Measurements from ENCODE around the gene GCLM. TPM values are rescaled to one million over a fixed set of nuclear protein-coding genes. Genes with fewer than 3 reads are reported as not detected.
A peak's percentile ranks its signal among the peaks of the same experiment; 100 is the strongest.
"Not testable (repeated sequence)": the region's sequence is repeated elsewhere in the genome, so short reads cannot be mapped to it uniquely, and the experiment has no call there.

GCLM gene, protein sequence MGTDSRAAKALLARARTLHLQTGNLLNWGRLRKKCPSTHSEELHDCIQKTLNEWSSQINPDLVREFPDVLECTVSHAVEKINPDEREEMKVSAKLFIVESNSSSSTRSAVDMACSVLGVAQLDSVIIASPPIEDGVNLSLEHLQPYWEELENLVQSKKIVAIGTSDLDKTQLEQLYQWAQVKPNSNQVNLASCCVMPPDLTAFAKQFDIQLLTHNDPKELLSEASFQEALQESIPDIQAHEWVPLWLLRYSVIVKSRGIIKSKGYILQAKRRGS
- 23.2 TPM for polyA plus RNA-seq (2012; ENCODE audit: insufficient read depth, insufficient read length)

DNA sequence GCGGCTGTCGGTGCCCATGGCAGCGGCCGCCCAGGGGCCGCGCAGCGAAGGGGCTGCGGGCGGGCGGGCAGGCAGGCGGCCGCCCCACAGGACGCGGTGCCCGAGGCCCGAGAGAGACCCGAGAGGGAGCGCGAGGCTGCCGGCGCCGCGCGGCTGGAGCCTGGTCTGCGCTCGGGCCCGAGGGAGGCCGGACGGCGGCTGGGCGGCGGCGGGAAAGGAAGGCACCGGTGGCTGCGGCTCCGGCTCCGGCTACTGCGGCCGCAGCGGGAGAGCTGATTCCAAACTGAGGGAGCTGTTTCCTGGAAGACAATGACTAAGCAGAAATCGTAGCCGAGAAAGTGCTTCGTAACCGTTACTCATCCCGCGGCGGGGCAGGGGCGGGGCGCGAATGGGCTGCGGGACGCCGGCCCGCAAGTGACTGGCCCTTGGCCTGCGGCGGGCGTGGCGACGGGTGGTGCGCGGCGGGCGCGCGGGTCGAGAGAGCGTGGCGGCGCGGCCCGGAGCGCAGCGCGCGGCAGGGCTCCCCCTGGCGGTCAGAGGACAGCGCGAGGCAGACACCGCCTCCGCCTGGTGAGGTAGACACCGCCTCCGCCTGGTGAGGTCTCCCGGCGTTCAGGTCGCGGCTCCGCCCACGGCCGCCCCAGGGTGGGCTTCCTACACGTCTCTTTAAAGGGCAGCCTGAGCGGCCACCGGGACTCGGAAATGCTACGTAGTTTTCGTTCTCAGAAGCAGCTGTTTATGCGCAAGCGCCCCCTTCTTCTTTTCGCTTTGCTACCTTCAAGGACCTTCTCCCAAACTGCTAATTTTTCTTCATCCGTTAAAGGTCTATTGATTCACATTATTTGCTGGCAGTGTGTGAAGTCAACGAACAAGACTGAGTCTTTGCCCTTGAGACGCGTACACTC is at the start of gene GCLM:
TSS of gene GCLM (minus strand) at position 285 of the 905 bp plus-strand sequence. CDS start at position 18, 267 bp downstream.
- H3K4me3 ChIP-seq (ENCODE audit: low read length), result peak within 1 kb of the TSS; percentile 75
- DNase-seq (ENCODE audit: low read depth, low spot score), result peak; percentile 87

DNA sequence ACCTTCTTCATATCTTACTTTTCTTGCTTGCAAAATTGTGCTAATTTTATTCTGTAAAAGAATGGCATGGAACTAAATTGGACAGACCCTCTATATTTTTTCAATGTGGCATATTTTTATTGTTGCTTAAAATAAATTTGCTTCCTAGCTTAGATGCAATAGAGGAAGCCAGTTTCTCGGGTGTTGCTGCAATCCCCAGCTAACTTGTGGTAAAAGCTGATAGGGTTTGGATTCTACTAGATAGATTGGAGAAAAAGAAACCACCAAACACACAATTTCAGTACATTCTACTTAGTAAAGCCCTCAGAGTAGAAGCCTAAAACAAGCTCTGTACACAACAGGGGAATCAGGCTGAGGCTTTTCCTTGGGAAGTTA is 49.5 kb upstream of the GCLM start:
- H3K4me3 ChIP-seq (ENCODE audit: low read length), result no peak overlapping the region
- no peak for DNase-seq (ENCODE audit: low read depth, low spot score)

- DNase-seq (ENCODE audit: low read depth, low spot score), result no peak
- H3K4me3 ChIP-seq (ENCODE audit: low read length), result no peak overlapping the region
Measured at GRCh38 chr1:93958032-93958725, 48.9 kb upstream of the GCLM start.

DNA sequence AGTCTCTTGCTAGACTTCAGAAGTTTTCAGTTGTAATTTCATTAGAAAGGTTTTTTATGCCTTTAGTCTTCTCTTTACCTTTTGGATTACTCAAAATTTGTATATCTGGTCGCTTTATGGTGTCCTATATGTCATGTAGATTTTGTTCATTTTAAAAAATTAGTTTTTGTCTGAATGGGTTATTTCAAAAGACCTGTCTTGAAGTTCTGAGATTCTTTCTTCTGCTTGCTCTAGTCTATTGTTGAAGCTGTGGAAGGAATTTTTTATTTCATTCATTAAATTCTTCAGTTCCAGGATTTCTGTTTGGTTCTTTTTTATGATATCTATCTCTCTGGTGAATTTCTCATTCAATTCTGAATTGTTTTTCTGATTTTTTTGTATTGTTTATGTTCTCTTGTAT is 46.5 kb upstream of the GCLM start:
- no peak overlapping the region for H3K4me3 ChIP-seq (ENCODE audit: low read length)
- no peak for DNase-seq (ENCODE audit: low read depth, low spot score)

DNA sequence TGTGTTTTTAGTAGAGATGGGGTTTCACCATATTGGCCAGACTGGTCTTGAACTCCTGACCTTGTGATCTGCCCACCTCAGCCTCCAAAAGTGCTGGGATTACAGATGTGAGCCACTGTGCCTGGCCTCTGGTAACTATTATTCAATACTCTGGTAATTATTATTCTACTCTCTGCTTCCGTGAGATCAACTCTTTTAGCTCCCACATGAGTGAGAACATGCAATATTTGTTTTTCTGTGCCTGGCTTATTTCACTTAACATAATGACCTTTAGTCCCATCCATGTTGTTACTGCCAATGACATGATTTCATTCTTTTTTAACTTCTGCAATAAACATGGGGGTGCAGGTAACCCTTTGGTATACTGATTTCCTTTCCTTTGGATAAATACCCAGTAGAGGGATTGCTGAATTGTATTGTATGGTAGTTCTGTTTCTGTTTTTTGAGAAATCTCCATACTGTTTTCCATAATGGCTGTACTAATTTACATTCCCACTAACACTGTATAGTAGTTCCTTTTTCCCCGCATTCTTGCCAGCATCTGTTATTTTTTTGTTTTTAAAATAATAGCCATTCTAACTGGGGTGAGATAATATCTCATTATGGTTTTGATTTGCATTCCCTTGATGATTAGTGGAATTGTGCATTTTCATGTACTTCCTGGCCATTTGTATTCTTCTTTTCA is 37.9 kb upstream of the GCLM start:
- not testable (repeated sequence) for H3K4me3 ChIP-seq (ENCODE audit: low read length); DNase-seq (ENCODE audit: low read depth, low spot score)

- no peak overlapping the region for H3K4me3 ChIP-seq (ENCODE audit: low read length)
- peak; percentile 8 for DNase-seq (ENCODE audit: low read depth, low spot score)
Measured at GRCh38 chr1:93938461-93939145, 29.4 kb upstream of the GCLM start.

DNA sequence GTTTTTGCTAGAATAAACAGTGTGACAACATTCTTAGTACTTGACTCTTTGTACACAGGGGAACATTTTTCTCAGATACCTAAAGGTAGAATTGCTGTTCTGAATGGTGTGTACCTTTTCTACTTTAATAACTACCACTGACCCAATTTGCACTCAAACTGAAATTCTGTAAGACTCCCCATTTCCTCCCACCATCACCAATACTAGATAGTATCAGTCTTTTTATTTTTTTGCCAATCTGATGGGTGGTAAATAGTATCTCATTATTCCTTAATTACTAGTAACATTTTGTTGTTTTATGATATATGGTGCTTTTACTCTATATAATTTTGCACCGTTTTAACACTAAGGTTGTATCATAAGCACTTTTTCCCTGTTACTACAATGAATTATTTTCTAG is 28.8 kb upstream of the GCLM start:
- DNase-seq (ENCODE audit: low read depth, low spot score), result no peak
- no peak overlapping the region for H3K4me3 ChIP-seq (ENCODE audit: low read length)

DNA sequence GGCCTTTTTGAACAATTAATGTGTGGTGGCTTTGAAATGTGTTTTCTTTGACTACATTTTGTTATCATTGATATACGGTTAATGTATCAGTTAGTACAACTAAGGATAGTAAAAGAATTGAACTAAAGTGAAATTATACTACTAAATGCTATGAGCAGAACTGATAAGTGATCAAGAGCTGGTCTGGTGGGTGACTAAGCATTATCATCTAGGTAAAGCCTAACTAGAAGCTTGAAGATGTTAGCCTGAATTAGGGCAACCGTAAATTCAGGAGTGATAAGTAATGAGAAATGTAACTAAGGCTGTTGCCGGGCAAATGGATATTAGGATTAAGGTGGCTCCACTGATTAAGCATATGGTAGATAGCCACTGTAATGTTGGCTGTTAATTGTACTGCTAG is 16.0 kb upstream of the GCLM start:
- no peak for DNase-seq (ENCODE audit: low read depth, low spot score)

DNA sequence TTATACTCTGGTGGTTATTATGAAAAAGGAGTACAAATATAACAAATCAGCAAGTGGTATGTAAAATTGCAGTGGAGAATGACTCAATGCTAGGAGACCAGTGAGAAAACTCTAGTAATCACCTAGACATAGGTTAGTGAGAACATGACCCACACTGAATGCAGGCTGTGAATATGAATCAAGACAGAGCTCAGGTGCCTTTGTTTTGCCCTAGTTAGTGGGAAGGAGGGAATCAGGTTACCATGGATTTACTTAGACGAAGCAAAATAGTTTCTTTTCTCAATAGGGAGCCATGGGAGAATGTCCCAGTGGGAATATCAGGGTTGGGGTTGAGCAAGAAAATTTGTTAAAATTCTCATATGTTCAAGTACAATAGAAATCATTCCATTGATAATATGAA is 10.6 kb upstream of the GCLM start:
- DNase-seq (ENCODE audit: low read depth, low spot score), result no peak
- H3K4me3 ChIP-seq (ENCODE audit: low read length), result no peak overlapping the region

More for the DNA sequence above, 16.0 kb upstream of the GCLM start:
- no peak overlapping the region for H3K4me3 ChIP-seq (ENCODE audit: low read length)

DNA sequence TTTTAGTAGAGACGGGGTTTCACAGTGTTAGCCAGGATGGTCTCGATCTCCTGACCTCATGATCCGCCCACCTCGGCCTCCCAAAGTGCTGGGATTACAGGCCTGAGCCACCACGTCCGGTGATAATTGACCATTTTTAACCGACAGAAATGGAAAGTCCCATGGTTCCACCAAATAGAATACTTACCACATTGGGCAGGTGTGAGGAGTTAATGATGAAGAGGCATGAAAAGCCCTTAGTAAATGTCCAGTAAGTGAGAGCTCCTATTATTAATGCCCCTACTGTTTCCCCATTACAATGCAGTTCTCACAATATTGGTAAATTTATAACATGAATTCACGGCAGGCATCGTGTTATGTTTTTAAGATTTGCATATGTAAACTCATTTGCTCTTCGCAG is 8.1 kb upstream of the GCLM start:
- DNase-seq (ENCODE audit: low read depth, low spot score), result no peak
- no peak overlapping the region for H3K4me3 ChIP-seq (ENCODE audit: low read length)

- H3K4me3 ChIP-seq (ENCODE audit: low read length); DNase-seq (ENCODE audit: low read depth, low spot score): not testable (repeated sequence)
Measured at GRCh38 chr1:93910880-93911279, 1.6 kb upstream of the GCLM start.

DNA sequence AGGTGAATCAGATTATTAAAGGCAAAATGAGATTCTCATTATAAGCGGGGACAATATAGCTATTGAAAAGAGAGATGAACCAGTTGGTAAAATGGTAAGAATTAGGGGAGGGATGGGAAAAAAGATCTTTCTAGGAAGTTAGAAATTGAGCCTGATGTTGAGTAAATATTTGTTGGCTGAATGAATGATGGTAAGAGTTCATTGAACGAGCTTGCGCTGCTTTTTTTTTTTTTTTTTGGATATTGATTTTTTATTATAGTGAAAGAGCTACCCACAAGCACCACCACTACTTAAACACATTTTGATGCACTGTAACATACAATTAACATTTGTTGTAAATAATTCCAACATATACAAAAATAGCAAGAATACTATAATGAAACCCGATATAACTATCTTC is 1.1 kb upstream of the GCLM start:
- DNase-seq (ENCODE audit: low read depth, low spot score), result no peak
- H3K4me3 ChIP-seq (ENCODE audit: low read length), result peak overlapping the region; percentile 75

- H3K4me3 ChIP-seq (ENCODE audit: low read length), result peak overlapping the region; percentile 75
- peak; percentile 46 for DNase-seq (ENCODE audit: low read depth, low spot score)
Measured at GRCh38 chr1:93908394-93909145, 660 bp downstream of the GCLM start.

DNA sequence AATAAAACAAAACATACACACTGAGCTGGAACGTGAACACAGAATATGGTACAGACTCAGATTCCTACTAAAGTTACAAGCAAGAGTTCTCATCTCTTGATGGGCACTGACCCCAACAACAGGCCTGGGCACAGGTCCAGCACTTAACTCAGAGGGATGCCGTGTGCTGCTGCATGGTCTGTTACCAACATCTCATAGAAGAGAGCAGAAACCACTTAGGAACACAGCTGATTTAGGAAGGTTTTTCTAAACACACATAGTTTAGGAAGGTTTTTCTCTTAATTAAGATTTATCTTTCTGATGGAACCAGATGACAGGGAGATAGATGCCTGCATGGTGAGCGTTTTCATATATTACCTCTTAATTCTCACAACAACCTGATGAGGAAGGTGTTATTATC is 1.5 kb downstream of the GCLM start:
- no peak overlapping the region for H3K4me3 ChIP-seq (ENCODE audit: low read length)
- DNase-seq (ENCODE audit: low read depth, low spot score), result no peak

- H3K4me3 ChIP-seq (ENCODE audit: low read length), result no peak overlapping the region
Measured at GRCh38 chr1:93906480-93906879, 2.8 kb downstream of the GCLM start.

GRCh38 chr1:93905734-93906133 is 3.5 kb downstream of the GCLM start:
- no peak overlapping the region for H3K4me3 ChIP-seq (ENCODE audit: low read length)
- no peak for DNase-seq (ENCODE audit: low read depth, low spot score)

More at GRCh38 chr1:93906480-93906879, 2.8 kb downstream of the GCLM start:
- DNase-seq (ENCODE audit: low read depth, low spot score), result no peak

DNA sequence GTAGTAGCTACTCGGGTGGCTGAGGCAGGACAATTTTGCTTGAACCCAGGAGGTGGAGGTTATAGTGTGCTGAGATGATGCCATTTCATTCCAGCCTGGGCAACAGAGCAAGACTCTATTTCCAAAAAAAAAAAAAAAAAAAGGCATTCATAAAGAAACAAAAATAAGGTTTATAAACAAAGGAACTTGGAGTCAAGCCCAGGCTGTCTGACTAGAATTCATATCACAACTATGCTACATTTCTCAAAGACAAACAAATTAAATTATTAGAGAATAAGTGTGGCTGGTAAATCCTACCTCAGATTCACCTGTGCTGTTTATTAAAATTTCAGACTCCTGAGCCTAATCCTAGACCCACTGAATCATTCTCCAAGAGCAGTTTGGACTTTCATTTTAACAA is 4.2 kb downstream of the GCLM start:
- no peak overlapping the region for H3K4me3 ChIP-seq (ENCODE audit: low read length)
- no peak for DNase-seq (ENCODE audit: low read depth, low spot score)

DNA sequence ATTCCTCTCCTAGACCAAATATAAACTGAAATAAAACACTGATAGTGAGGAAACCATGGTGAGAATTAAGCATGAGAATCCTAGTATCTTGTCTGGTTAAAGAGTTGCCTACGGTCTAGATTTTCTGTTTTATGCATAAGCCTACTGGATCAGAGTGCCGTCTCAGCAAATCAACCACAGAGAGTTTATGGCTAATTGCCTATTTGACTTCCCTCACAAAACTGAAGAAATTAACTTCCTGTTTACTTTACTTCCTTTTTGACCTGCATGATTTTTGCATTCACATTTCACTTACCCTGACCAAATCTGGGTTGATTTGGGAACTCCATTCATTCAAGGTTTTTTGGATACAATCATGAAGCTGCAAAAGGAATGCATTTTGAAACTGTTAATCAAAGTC is 5.0 kb downstream of the GCLM start:
- no peak for DNase-seq (ENCODE audit: low read depth, low spot score)
- no peak overlapping the region for H3K4me3 ChIP-seq (ENCODE audit: low read length)

All from Jurkat, Clone E6-1 (cell line).